LNCaP clone FGC (cell line): ENCODE results near the gene HAUS5.

Source experiments
- DNase-seq: peaks from one replicate; pipeline ENCODE4 v3.0.0-alpha.2; 2011; ENCODE audit warnings: low read depth
- H3K4me3 ChIP-seq: 2 replicates; pipeline ENCODE4 v1.5.1; 2011; ENCODE audit warnings: mild to moderate bottlenecking, low read depth, low read length, control low read depth
- TF ChIP-seq, protein P1 (sequence below): IDR thresholded peaks from 2 replicates; pipeline ENCODE4 v1.5.1; 2012; ENCODE audit warnings: mild to moderate bottlenecking; ENCODE audit not compliant: control insufficient read depth, insufficient read depth; ENCODE audit errors: extremely low read depth

The HAUS5 gene

DNA sequence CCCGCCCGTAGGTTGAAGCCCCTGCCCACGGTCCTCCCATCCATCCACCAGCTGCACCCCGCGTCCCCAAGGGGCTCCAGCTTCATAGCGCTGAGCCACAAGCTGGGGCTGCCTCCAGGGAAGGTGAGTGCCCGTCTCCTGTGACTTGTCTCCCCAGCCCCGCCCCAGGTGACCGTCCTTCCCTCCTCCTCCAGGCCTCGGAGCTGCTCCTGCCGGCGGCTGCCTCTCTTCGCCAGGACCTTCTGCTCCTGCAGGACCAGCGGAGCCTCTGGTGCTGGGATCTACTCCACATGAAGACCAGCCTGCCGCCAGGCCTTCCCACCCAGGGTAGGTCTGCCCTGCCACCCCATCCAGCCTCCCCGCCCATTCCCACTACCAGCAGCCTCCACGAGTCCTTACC lies 7.5 kb downstream of the HAUS5 start:
- no peak overlapping the region for H3K4me3 ChIP-seq
- no peak for DNase-seq
- TF ChIP-seq, protein P1, sequence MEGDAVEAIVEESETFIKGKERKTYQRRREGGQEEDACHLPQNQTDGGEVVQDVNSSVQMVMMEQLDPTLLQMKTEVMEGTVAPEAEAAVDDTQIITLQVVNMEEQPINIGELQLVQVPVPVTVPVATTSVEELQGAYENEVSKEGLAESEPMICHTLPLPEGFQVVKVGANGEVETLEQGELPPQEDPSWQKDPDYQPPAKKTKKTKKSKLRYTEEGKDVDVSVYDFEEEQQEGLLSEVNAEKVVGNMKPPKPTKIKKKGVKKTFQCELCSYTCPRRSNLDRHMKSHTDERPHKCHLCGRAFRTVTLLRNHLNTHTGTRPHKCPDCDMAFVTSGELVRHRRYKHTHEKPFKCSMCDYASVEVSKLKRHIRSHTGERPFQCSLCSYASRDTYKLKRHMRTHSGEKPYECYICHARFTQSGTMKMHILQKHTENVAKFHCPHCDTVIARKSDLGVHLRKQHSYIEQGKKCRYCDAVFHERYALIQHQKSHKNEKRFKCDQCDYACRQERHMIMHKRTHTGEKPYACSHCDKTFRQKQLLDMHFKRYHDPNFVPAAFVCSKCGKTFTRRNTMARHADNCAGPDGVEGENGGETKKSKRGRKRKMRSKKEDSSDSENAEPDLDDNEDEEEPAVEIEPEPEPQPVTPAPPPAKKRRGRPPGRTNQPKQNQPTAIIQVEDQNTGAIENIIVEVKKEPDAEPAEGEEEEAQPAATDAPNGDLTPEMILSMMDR, result no peak

DNA sequence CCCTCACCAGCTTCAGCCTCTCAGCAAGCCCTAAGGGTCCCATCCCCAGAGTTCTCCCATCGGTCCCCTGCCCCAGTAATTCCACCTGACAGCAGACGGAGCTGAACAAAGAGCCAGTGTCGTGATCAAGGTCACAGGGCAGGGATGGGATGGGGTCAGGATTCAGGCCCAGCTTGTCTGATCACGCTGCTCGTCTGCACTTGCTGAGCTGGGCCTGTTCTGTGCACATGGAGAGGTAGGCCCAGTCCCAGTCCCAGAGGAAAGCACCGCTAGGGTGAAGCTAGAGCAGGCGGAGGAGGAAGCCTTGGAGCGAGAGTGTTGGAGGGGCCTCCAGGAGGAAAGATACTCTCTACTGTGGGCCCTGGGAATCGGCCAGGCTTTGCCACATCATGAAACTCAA lies 9.2 kb downstream of the HAUS5 start:
- TF ChIP-seq, protein P1, result no peak
- no peak for DNase-seq
- H3K4me3 ChIP-seq, result no peak overlapping the region

DNA sequence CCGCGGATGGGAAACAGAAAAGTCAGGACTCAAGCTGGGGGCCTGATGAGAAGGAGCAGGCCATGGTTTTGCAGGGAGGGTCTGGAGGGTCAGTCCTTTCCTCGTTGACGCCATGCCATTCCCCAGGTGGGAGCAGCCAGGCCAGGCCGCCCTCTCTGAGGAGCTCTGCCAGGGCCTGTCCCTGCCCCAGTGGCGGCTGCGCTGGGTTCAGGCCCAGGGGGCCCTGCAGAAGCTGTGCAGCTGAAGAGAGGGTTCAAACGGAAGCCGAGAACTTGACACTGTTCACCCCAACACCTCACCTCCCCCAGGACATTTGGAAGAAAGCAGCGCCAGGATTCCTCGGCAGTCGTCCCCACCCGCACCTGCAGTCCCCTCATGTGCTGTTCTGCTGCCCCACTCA lies 10.2 kb downstream of the HAUS5 start:
- H3K4me3 ChIP-seq, result no peak overlapping the region
- TF ChIP-seq, protein P1, result no peak
- no peak for DNase-seq

DNA sequence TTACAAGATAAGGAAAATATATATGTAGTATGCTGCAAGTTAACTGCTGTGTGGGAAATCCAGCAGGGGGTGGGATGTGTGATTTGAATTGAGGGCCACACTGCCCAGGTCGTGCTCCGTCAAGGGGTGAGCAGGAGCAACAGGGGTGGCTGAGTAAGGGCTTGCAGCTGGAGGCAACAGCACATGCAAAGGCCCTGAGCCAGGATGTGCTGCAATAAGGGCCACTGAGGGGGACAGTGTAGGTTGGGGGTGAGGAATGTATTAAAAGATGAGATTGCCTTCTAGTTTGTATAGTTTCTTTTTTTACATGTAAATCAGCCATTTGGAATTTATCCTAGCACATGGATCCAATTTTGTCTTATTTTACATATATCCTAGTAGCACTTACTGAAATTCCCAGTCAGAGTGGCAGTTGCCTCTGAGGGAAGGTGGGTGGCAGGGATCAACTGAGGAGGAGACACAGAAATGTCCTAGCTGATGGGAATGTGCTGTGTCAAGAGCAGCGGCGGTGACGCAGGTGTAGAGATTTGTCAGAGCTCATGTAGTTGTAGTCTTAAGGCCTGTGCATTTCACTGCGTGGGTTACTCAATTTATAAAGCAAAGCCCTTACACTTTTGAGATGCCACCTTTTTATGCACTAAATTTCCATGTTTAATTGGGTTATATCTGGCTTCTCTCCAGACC lies 10.9 kb downstream of the HAUS5 start:
- TF ChIP-seq, protein P1, result no peak
- DNase-seq, result no peak
- no peak overlapping the region for H3K4me3 ChIP-seq

DNA sequence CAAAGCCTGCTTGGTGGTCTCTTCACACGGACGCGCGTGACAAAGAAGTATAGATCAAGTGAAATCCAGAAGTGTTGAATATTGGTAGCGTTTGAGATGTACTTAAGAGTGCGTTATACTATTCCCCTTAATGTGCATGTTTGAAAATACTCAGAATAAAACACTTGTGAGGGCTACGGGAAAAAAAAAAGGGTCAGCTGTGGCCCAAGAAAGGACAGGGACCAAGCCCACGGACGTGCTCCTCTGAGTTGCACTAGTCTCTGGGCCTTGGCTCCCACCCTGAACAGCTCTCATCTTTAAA lies 15.7 kb downstream of the HAUS5 start:
- TF ChIP-seq, protein P1, result no peak
- peak overlapping the region; percentile 100 for H3K4me3 ChIP-seq
- DNase-seq, result no peak

DNA sequence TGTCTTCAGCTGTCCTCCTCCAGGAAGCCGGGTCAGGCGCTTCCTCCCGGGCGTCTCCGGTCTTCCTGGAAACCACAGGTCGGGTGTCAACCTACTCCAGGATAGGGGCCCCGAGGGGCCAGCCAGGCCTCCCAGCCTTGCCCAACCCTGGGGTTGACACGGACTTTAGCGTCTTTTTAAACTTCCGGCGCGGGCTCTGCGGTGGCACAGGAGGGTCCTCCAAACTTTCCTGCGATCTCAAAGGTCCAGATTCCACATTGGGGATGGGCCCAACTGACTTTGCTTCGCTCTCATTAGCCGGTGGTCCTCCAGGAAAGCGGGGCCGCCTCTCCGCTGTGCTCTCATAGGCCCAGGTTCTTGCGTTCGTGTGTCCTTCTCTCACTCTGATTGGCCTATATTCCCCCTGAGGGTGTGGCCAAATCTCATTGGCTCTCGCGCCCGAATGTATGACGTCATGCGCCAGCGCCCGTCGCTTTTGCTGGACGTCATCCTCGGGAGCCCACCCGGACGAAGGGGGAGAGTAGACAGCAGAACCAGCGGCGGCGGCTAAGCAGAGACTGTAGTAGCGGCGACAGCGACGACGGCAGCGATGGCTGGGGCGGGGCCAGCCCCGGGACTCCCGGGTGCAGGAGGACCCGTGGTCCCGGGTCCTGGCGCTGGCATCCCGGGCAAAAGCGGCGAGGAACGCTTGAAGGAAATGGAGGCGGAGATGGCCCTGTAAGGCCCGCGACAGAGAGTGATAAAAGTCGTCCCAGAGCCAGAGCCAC lies 16.2 kb downstream of the HAUS5 start, which contains the start of gene RBM42:
TSS of gene RBM42 (plus strand) at position 472 of the 767 bp plus-strand sequence. CDS start at position 590, 118 bp downstream.
- TF ChIP-seq, protein P1, result no peak
- H3K4me3 ChIP-seq, result peak within 1 kb of the TSS; percentile 100
- DNase-seq, result peak; percentile 96
